Esophagus squamous epithelium (tissue), 4 donors: ENCODE measurements around the gene PHF12.

Experiments
- POLR2A ChIP-seq, 4 donors: fragments of 450-650 bp; IDR thresholded peaks; one replicate each; pipeline ENCODE4 v1.6.1; 2017; ENCODE audit warnings: antibody characterized with exemption in 4 of 4, mild to moderate bottlenecking in 4 of 4, moderate library complexity in 3 of 4
- TF ChIP-seq, protein P1 (sequence below), 6 experiments: fragments of 450-650 bp in 4 of 6; fragments of 200-600 bp in 2 of 6; sonication (generic) in 2 of 6; IDR thresholded peaks; one replicate each; pipeline ENCODE4 v1.5.1; 2016 to 2019; ENCODE audit warnings: antibody characterized with exemption in 6 of 6, mild to moderate bottlenecking in 4 of 6, moderate library complexity in 4 of 6

DNA sequence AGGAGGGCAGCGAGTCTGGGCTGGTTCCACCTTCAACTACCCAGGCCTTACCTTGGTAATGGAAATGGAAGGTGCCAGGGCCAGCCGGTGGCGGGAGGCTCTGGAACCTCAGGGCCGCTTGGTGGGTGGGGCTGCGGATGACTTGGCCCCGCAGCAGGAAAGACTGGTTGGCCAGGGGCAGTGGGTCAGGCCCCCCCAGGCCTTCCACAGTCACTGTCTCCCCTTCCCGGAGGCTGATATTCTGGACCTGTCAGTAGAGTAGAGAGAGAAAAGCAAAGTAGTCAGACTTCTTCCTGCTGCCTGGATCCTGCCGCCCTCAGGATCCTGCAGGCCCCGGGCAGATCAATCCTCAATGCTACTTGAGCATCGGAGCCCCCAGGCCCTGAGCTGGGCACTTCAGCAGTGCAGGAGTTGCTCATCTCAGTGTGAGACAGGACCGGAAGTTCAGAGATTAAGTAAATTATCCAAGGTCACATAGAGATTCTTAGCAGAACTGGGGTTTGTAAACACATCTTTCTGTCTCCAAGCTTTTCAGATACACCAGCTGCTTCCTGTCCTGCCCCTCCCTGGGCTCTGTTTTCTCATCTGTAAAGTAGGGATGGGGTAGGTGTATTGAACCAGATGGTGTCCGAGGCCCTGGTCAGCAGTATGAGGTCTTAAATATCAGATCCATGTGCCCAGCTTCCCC lies 18.5 kb upstream of the PHF12 start:
- TF ChIP-seq, protein P1, sequence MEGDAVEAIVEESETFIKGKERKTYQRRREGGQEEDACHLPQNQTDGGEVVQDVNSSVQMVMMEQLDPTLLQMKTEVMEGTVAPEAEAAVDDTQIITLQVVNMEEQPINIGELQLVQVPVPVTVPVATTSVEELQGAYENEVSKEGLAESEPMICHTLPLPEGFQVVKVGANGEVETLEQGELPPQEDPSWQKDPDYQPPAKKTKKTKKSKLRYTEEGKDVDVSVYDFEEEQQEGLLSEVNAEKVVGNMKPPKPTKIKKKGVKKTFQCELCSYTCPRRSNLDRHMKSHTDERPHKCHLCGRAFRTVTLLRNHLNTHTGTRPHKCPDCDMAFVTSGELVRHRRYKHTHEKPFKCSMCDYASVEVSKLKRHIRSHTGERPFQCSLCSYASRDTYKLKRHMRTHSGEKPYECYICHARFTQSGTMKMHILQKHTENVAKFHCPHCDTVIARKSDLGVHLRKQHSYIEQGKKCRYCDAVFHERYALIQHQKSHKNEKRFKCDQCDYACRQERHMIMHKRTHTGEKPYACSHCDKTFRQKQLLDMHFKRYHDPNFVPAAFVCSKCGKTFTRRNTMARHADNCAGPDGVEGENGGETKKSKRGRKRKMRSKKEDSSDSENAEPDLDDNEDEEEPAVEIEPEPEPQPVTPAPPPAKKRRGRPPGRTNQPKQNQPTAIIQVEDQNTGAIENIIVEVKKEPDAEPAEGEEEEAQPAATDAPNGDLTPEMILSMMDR (IDR thresholded peaks at IDR 0.05), result no peak
- TF ChIP-seq POLR2A (IDR thresholded peaks at IDR 0.05), result no peak
